ENCODE data around the gene CLASP1.

CLASP1 gene

GRCh38 chr2:121297217-121297830, 351.9 kb downstream of the CLASP1 start:
- no peak overlapping the region for H3K4me3 ChIP-seq (ENCODE audit: low read depth, low read length)

- H3K4me3 ChIP-seq (ENCODE audit: low read depth, low read length), result no peak overlapping the region
Observed at GRCh38 chr2:121295911-121296650, 353.2 kb downstream of the CLASP1 start.

- no peak overlapping the region for H3K4me3 ChIP-seq (ENCODE audit: low read depth, low read length)
Observed at GRCh38 chr2:121294881-121295840, 354.1 kb downstream of the CLASP1 start.

- H3K4me3 ChIP-seq (ENCODE audit: low read depth, low read length), result no peak overlapping the region
Observed at GRCh38 chr2:121293450-121294325, 355.6 kb downstream of the CLASP1 start.

GRCh38 chr2:121291251-121291580, 358.0 kb downstream of the CLASP1 start:
- H3K4me3 ChIP-seq (ENCODE audit: low read depth, low read length), result no peak overlapping the region

GRCh38 chr2:121289271-121289670, 360.0 kb downstream of the CLASP1 start:
- H3K4me3 ChIP-seq (ENCODE audit: low read depth, low read length), result no peak overlapping the region

GRCh38 chr2:121288454-121289231, 360.6 kb downstream of the CLASP1 start:
- H3K4me3 ChIP-seq (ENCODE audit: low read depth, low read length), result no peak overlapping the region

GRCh38 chr2:121287956-121288355, 361.3 kb downstream of the CLASP1 start:
- H3K4me3 ChIP-seq (ENCODE audit: low read depth, low read length), result no peak overlapping the region
